BE2C (cell line): ENCODE measurements around the gene PACRG.
A peak's percentile ranks its signal among the peaks of the same experiment; 100 is the strongest.

Experiments used
- DNase-seq: peaks from one replicate; pipeline ENCODE4 v3.0.0-alpha.2; 2020
- H3K27me3 ChIP-seq: fragments of 250-450 bp; sonication (Bioruptor Pico); 2 replicates; pipeline ENCODE4 v1.5.1; 2020; ENCODE audit warnings: mild to moderate bottlenecking
- H3K36me3 ChIP-seq: fragments of 250-450 bp; sonication (Bioruptor Pico); 2 replicates; pipeline ENCODE4 v1.5.1; 2020; ENCODE audit warnings: mild to moderate bottlenecking
- H3K4me1 ChIP-seq: fragments of 250-450 bp; sonication (Bioruptor Pico); 2 replicates; pipeline ENCODE4 v1.5.1; 2020
- H3K4me3 ChIP-seq: 2 replicates; pipeline ENCODE4 v1.5.1; 2011; ENCODE audit warnings: low read depth, low read length
- H3K9me3 ChIP-seq: fragments of 250-450 bp; sonication (Bioruptor Pico); 2 replicates; pipeline ENCODE4 v1.5.1; 2020
- TF ChIP-seq, protein P1 (sequence below): IDR thresholded peaks from 2 replicates; pipeline ENCODE4 v1.5.1; 2012; ENCODE audit warnings: mild to moderate bottlenecking, low read depth, low read length

Gene PACRG

DNA sequence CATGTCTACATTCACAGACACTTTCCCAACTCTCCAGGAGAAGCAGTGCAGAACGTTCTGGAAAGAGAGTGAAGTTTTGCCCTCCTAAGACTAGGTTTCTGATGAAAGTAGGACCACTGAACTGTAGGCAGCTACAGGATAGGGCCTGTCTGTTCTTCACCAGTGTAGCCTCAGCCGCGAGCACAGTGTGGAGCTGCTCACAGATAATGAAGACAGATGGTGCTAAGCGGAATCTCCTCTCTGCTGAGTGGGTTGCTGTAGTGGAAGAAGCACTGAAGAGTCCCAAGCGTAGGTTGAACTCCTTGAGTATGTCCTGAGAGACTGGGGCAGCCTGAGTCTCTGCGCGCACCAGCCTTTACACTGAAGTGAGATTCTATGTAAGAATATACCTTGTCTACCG, 170.2 kb downstream of the PACRG start:
- TF ChIP-seq, protein P1, sequence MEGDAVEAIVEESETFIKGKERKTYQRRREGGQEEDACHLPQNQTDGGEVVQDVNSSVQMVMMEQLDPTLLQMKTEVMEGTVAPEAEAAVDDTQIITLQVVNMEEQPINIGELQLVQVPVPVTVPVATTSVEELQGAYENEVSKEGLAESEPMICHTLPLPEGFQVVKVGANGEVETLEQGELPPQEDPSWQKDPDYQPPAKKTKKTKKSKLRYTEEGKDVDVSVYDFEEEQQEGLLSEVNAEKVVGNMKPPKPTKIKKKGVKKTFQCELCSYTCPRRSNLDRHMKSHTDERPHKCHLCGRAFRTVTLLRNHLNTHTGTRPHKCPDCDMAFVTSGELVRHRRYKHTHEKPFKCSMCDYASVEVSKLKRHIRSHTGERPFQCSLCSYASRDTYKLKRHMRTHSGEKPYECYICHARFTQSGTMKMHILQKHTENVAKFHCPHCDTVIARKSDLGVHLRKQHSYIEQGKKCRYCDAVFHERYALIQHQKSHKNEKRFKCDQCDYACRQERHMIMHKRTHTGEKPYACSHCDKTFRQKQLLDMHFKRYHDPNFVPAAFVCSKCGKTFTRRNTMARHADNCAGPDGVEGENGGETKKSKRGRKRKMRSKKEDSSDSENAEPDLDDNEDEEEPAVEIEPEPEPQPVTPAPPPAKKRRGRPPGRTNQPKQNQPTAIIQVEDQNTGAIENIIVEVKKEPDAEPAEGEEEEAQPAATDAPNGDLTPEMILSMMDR, result no peak
- Histone ChIP-seq H3K27me3 (no peaks in the 10 kb centered on the region), H3K36me3 (no peaks in the 10 kb centered on the region), H3K4me3 (no peak overlapping the region), H3K9me3 (no peaks in the 10 kb centered on the region), H3K4me1 (no peaks in the 10 kb centered on the region)
- no peak for DNase-seq

DNA sequence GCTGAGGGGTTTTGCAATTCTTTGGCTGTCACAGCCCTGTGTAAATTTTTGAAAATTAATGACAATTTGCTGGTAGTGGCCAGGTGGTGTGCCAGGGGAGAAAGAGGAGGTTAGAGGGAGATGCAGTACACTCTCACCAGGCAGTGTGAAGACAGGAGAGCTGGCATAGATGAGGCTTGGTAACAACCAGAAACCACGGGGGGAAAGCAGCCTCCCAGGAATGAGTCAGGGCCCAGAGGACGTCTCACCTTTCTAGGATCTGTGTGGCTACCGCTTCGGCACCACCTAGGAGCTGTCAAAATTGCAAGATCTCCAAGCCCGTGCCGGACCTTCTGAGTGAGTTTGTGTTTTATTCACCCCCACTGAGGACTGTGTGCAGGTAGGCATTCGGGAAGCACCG, 171.4 kb downstream of the PACRG start:
- DNase-seq, result no peak
- Histone ChIP-seq H3K27me3 (no peaks in the 10 kb centered on the region), H3K36me3 (no peaks in the 10 kb centered on the region), H3K9me3 (no peaks in the 10 kb centered on the region), H3K4me1 (no peaks in the 10 kb centered on the region), H3K4me3 (no peak overlapping the region)
- TF ChIP-seq, protein P1, result no peak

DNA sequence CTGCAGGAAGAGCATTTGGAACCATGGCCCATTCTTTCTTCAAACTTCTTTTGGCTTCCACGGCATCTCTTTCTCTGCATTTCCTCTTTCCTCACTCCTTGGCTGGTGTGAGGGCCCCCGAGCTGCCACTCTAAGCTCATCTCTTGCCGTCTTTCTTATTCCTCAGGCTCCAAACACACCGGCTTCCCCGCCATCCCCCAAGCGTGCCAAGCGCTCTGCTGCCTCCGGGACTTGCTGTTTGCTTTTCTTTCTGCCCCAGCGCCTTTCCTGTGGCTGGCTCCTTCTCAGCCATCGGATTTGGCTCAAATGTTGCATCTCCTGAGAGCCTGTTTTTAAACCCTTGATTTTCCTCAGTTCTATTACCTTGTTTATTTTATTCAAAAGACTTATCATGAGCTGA, 172.7 kb downstream of the PACRG start:
- Histone ChIP-seq H3K4me1 (no peaks in the 10 kb centered on the region), H3K9me3 (no peaks in the 10 kb centered on the region), H3K4me3 (no peak overlapping the region), H3K27me3 (no peaks in the 10 kb centered on the region), H3K36me3 (no peaks in the 10 kb centered on the region)
- TF ChIP-seq, protein P1, result no peak
- DNase-seq, result no peak

DNA sequence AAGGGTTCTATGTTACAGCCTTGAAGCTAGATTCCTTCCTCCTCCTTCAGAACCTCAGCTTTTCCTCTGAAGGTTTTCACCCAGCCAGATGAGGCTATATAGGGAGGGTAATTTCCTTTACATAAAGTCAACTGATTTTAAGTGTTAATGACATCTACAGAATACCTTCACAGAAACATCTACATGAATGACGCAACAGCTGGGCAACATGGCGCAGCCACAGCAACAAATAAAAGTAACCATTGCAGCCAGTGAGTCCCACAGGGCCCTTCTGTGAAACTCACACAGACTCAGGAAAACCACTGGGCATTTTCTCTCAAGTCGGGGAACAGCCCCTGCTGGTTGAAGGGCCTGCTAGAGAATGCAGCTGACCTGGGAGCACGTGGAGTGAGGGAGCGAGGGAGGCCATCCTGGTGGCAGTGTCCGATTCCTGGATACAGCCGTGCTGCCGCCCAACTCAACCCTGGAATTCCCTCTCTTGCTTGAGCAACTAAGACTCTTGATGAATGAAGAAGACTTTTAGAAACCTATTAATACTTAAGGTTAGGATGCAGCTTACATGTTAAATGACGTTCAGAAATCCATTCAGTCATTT, 176.4 kb downstream of the PACRG start:
- no peaks in the 10 kb centered on the region for H3K9me3 ChIP-seq
- H3K27me3 ChIP-seq, result no peaks in the 10 kb centered on the region
- H3K4me1 ChIP-seq, result no peaks in the 10 kb centered on the region
- TF ChIP-seq, protein P1, result no peak
- no peak overlapping the region for H3K4me3 ChIP-seq
- DNase-seq, result no peak
- H3K36me3 ChIP-seq, result no peaks in the 10 kb centered on the region

DNA sequence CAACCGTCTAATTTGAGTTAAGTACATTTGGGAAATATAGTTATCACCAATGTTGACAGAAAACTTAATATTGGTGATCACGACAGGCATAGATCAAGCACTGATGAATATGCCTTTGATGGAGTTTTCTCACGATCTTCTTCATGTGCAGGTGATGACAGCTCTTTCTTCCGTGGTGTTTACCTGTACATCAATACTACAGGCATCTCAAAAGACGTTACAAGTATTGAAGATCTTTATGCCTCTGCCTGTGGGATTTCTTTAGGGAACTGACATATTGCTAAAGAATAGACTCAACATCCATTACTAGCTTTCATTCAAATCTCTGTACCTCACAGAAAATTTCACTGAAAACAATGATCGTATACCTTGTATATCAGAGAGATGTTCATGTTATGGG, 178.7 kb downstream of the PACRG start:
- H3K27me3 ChIP-seq, result no peaks in the 10 kb centered on the region
- DNase-seq, result no peak
- no peaks in the 10 kb centered on the region for H3K36me3 ChIP-seq
- H3K4me3 ChIP-seq, result no peak overlapping the region
- H3K4me1 ChIP-seq, result no peaks in the 10 kb centered on the region
- TF ChIP-seq, protein P1, result no peak
- no peaks in the 10 kb centered on the region for H3K9me3 ChIP-seq

DNA sequence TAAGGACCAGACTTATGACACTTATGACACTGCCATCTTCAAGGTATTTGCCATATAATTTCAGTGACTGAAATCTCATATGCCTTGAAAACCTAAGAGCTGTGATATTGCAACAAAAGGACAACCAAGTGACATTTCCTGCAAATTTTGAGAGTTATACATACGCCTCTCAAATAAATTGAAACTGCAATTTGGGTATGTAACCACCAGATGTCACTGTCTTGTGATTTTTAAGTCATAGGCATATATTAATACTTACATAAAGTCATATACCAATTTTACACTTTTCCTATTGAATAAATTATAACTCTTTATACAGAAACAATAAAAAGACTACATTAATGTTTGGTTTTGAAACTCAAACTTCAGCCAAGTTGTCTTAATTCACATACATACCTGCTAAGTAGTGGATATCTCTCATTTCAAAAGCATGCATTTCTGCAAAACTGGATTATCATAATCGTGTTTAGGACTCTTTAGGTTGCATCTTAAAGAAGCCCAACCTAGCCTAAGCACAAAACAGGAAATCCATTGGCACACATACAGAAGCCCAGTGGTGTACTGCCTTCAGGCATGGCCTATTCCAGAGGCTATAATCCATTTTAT, 180.2 kb downstream of the PACRG start:
- no peaks in the 10 kb centered on the region for H3K36me3 ChIP-seq
- H3K4me3 ChIP-seq, result no peak overlapping the region
- no peaks in the 10 kb centered on the region for H3K4me1 ChIP-seq
- TF ChIP-seq, protein P1, result peak; percentile 55
- H3K9me3 ChIP-seq, result no peaks in the 10 kb centered on the region
- H3K27me3 ChIP-seq, result no peaks in the 10 kb centered on the region
- DNase-seq, result no peak
